HFF-Myc (cell line): ENCODE data around the gene CHCHD4.

Source experiments
- DNase-seq: peaks from one replicate; pipeline ENCODE4 v3.0.0-alpha.2; 2011; ENCODE audit warnings: low read depth; ENCODE audit errors: extremely low read depth
- H3K4me3 ChIP-seq: replicated peaks from 2 replicates; pipeline ENCODE4 v1.5.1; 2011; ENCODE audit warnings: low read depth, mild to moderate bottlenecking, control low read depth, low read length
- CTCF ChIP-seq: IDR thresholded peaks from 2 replicates; pipeline ENCODE4 v1.5.1; 2012; ENCODE audit warnings: mild to moderate bottlenecking, low read depth, low read length, control low read depth; ENCODE audit errors: missing control alignments

The CHCHD4 gene

DNA sequence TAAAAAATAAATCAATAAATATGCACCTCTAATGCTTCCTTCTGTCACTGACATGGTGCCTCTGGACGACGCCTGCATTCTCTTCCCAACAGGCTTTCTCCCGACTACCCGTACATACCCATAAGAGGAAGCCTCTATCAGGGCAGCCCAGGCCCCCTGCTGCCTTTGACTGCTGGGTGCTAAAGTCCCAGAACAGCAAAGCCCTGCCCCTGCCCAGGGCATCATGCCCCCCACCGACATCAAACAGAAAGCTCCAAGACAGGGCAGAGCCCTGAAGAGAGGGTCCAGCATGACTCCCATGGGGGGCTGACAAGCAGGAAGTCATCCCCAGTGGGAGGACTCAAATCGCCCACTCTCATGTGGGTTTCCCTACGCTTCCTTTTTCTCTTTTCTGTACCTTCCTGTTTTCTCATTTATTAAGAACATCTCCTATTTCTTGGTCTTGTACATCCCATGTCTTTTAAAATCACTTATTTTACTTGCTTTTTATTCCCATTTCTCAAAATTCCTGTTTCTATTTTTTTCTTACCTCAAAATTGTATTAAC is 30.3 kb upstream of the CHCHD4 start:
- no peak overlapping the region for H3K4me3 ChIP-seq
- DNase-seq = no peak
- no peak for TF ChIP-seq CTCF

DNA sequence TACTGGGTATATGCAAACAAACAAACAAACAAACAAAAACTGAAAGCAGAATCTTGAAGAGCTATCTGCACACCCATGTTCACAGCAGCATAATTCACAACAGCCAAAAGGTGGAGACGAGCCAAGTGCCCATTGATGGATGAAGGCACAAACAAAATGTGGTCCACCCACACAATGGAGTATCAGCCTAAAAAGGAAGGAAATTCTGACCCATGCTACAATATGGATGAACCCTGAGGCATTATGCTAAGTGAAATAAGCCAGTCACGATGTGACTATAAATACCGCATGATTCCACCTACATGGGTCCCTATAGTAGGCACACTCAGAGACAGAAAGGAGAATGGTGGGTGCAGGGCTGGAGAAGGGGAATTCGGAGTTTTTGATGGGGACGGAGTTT is 29.6 kb upstream of the CHCHD4 start:
- no peak for TF ChIP-seq CTCF
- no peak for DNase-seq
- H3K4me3 ChIP-seq = no peak overlapping the region

- TF ChIP-seq CTCF = no peak
- no peak overlapping the region for H3K4me3 ChIP-seq
- DNase-seq = no peak
Measured at GRCh38 chr3:14153663-14154062, 29.0 kb upstream of the CHCHD4 start.

DNA sequence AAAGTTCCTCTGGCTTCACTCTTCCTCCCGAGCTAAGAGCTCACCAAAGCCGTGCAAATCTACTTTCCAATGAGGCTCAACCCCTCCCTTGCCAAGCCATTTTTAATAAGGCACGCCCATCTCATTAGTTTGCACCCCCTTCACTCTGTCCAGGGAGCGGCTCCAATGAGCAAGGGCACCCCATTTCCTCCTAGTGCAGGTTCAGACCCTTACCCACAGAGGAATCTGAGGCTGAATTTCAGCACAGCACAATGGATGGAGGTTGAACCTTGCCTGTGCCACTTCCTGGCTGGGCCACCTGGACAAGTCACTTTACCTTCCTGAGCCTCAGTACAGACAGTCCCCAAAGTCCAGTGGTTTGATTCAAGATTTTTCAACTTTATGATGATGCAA is 28.3 kb upstream of the CHCHD4 start:
- no peak for DNase-seq
- TF ChIP-seq CTCF = no peak
- no peak overlapping the region for H3K4me3 ChIP-seq

- peak; percentile 50 for TF ChIP-seq CTCF
- DNase-seq = no peak
- H3K4me3 ChIP-seq = no peak overlapping the region
Measured at GRCh38 chr3:14152233-14152962, 27.7 kb upstream of the CHCHD4 start.

DNA sequence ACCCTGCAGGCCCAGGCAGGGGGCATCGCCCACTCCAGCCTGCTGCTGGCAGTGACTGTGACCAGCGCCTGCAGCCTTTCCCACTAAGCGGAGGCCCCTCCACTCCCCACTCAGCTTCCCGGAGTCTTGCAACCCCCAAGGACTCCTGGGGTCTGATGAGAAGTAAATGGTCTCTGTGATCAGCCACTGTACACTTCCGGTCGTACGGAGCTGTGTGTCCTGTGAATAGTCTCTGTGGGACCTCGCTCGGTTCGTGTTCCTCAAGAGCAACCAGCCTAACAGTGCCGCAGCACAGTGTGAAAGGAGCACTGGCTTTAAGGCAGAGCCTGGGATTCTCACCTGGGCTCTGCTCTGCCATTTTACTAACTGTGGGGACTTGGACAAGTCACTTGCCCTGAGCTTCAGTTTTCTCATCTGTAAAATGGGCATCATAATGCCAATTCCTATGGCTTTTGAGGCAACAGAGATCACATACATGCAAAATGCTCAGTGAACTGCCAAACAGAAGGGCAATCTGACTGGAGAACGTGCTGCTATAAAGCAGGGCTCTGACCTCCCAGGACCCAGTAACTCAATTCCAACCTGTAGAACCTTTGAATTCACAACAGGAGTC is 26.9 kb upstream of the CHCHD4 start:
- no peak overlapping the region for H3K4me3 ChIP-seq
- no peak for TF ChIP-seq CTCF
- no peak for DNase-seq
